Adrenal gland (tissue), 5 donors: ENCODE measurements around the gene SLC26A8.

Experiments used
- POLR2A ChIP-seq, 2 donors: fragments of 450-650 bp; IDR thresholded peaks; one replicate each; pipeline ENCODE4 v1.6.1; 2017; ENCODE audit warnings: antibody characterized with exemption in 2 of 2, mild to moderate bottlenecking in 2 of 2, moderate library complexity in 1 of 2
- TF ChIP-seq, protein P1 (sequence below), 6 experiments: fragments of 450-650 bp in 4 of 6; fragments of 200-600 bp in 2 of 6; sonication (generic) in 1 of 6; IDR thresholded peaks; 1 replicate in 5 of 6; 2 replicates in 1 of 6; pipeline versions ENCODE4 v1.5.1 to v1.8.0; 2016 to 2021; ENCODE audit warnings: antibody characterized with exemption in 6 of 6, mild to moderate bottlenecking in 2 of 6, moderate library complexity in 1 of 6
- donor health status: DM: no; HTN: no; CAD: no.

DNA sequence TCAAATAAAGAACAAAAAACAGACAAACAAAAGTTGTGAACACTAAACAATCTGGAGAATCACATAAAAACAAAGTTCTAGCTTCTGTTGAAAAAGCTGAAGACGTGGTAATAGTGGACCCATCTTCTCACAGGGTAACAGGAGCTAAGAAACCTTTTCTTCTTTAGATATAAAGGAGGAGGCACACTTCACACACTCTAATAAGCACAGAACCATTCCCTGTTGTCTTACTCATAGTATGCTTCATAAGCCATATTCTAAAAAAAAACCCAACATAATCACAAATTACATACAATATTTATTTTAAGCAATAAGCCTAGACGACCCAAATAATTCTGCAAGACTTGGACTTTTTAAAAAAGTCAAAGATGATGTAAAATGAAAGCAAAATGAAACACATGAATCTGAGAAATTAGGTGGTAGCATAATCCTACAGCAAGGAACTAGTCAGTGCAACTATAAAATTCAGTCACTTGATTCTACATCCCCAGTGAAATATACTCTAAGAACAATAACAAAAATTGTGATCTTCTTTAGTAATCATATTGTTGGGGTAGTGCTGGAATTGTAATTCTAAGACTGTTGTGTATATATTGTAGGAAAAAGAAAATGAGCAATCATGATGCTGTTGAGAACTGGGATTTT is 119.2 kb downstream of the SLC26A8 start:
- no peak for TF ChIP-seq POLR2A (IDR thresholded peaks at IDR 0.05)
- TF ChIP-seq, protein P1, sequence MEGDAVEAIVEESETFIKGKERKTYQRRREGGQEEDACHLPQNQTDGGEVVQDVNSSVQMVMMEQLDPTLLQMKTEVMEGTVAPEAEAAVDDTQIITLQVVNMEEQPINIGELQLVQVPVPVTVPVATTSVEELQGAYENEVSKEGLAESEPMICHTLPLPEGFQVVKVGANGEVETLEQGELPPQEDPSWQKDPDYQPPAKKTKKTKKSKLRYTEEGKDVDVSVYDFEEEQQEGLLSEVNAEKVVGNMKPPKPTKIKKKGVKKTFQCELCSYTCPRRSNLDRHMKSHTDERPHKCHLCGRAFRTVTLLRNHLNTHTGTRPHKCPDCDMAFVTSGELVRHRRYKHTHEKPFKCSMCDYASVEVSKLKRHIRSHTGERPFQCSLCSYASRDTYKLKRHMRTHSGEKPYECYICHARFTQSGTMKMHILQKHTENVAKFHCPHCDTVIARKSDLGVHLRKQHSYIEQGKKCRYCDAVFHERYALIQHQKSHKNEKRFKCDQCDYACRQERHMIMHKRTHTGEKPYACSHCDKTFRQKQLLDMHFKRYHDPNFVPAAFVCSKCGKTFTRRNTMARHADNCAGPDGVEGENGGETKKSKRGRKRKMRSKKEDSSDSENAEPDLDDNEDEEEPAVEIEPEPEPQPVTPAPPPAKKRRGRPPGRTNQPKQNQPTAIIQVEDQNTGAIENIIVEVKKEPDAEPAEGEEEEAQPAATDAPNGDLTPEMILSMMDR (IDR thresholded peaks at IDR 0.05) = no peak
